ENCODE measurements around the gene GUK1.

DNA sequence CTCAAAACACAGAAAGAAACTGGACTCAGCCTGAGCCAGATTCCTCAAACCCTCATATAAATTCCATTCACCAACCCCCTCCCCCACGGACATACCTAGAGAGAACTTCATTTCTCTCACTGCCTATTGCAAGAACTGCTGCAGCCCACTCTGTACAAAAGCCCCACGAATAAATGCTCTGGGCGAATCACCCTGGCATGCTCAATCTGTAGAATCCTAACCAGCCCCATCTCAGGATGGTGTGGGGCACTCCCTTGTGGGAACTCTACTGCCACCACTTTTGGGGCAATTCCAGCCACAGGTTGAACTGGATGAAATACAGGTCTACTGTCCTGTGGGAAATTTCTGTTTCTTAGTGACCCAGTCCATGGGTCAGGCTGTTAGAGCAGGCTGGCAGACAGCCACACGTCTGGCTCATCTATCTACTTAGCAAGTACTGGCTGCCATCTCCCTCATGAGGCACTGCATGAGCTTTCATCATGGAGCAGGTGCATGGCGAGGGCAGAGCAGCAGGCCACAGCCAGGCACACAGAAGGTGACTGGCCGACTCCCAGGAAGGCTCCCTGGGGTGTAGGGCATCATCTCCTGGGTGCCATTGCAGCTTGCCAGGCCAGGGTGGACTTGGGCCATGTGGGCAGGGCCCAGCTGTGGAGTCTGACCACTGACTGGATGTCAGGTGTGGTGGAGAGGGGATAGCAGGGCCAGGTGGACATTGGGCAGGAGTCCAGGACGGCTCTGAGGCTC, 35.4 kb upstream of the GUK1 start:
- TF ChIP-seq, protein P1, sequence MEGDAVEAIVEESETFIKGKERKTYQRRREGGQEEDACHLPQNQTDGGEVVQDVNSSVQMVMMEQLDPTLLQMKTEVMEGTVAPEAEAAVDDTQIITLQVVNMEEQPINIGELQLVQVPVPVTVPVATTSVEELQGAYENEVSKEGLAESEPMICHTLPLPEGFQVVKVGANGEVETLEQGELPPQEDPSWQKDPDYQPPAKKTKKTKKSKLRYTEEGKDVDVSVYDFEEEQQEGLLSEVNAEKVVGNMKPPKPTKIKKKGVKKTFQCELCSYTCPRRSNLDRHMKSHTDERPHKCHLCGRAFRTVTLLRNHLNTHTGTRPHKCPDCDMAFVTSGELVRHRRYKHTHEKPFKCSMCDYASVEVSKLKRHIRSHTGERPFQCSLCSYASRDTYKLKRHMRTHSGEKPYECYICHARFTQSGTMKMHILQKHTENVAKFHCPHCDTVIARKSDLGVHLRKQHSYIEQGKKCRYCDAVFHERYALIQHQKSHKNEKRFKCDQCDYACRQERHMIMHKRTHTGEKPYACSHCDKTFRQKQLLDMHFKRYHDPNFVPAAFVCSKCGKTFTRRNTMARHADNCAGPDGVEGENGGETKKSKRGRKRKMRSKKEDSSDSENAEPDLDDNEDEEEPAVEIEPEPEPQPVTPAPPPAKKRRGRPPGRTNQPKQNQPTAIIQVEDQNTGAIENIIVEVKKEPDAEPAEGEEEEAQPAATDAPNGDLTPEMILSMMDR (IDR thresholded peaks at IDR 0.05) = no peak
- TF ChIP-seq POLR2A (IDR thresholded peaks at IDR 0.05) = no peak

All from Peyer's patch (tissue), 4 donors.